Measurements from ENCODE around the gene RALGPS1.

DNA sequence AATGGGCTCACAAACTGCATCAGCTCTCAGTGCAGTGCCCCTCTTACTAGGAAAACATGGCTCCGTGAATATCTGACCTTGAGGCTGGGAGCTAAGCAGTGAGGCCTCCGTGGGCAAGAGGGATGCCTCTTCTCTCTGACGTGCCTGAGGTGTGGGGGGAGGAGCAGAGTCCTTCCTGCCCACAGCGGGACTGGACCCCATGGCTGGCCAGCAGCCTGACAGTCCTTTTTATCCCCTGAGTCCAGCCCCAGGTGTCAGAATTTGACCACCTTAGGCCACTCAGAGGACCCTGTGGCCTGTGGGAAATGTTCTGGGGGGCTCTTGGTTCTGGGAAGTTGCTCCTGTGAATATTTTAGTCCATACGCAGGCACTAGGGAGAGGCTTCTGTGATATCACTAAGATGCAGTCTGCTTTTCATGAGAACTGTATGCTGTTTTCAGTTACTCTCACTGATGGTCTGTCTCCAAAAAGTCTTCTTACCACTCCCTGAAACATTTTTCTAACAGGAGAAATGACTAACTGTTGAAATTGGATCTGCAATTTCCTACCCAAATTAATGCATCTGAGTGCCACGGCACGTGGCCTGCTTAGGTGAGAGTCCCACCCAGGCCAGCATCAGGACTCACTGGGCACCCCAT lies 184.5 kb downstream of the RALGPS1 start:
- TF ChIP-seq, protein P1, sequence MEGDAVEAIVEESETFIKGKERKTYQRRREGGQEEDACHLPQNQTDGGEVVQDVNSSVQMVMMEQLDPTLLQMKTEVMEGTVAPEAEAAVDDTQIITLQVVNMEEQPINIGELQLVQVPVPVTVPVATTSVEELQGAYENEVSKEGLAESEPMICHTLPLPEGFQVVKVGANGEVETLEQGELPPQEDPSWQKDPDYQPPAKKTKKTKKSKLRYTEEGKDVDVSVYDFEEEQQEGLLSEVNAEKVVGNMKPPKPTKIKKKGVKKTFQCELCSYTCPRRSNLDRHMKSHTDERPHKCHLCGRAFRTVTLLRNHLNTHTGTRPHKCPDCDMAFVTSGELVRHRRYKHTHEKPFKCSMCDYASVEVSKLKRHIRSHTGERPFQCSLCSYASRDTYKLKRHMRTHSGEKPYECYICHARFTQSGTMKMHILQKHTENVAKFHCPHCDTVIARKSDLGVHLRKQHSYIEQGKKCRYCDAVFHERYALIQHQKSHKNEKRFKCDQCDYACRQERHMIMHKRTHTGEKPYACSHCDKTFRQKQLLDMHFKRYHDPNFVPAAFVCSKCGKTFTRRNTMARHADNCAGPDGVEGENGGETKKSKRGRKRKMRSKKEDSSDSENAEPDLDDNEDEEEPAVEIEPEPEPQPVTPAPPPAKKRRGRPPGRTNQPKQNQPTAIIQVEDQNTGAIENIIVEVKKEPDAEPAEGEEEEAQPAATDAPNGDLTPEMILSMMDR (IDR thresholded peaks at IDR 0.05; ENCODE audit: insufficient read depth, low read length), result no peak
- TF ChIP-seq POLR2AphosphoS5 (IDR thresholded peaks at IDR 0.05; ENCODE audit: low read depth) (no peak), GABPA (IDR thresholded peaks at IDR 0.05; ENCODE audit: low read depth) (no peak)
- TF ChIP-seq, protein P2, sequence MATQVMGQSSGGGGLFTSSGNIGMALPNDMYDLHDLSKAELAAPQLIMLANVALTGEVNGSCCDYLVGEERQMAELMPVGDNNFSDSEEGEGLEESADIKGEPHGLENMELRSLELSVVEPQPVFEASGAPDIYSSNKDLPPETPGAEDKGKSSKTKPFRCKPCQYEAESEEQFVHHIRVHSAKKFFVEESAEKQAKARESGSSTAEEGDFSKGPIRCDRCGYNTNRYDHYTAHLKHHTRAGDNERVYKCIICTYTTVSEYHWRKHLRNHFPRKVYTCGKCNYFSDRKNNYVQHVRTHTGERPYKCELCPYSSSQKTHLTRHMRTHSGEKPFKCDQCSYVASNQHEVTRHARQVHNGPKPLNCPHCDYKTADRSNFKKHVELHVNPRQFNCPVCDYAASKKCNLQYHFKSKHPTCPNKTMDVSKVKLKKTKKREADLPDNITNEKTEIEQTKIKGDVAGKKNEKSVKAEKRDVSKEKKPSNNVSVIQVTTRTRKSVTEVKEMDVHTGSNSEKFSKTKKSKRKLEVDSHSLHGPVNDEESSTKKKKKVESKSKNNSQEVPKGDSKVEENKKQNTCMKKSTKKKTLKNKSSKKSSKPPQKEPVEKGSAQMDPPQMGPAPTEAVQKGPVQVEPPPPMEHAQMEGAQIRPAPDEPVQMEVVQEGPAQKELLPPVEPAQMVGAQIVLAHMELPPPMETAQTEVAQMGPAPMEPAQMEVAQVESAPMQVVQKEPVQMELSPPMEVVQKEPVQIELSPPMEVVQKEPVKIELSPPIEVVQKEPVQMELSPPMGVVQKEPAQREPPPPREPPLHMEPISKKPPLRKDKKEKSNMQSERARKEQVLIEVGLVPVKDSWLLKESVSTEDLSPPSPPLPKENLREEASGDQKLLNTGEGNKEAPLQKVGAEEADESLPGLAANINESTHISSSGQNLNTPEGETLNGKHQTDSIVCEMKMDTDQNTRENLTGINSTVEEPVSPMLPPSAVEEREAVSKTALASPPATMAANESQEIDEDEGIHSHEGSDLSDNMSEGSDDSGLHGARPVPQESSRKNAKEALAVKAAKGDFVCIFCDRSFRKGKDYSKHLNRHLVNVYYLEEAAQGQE (IDR thresholded peaks at IDR 0.05; ENCODE audit: insufficient replicate concordance, low read depth), result no peak
